Psoas muscle (tissue), 8 donors: ENCODE measurements around the gene RALY. TPM values are rescaled to one million over a fixed set of nuclear protein-coding genes. Genes with fewer than 3 reads are reported as not detected.

ENCODE experiments used
- ATAC-seq, 4 donors: fragments of 200-7000 bp; cut with Tn5 transposase; one replicate each; pipeline ENCODE4 v1.9.1; 2020; ENCODE audit warnings: moderate library complexity in 3 of 4, mild to moderate bottlenecking in 2 of 4
- DNase-seq, 2 donors: peaks; one replicate each; pipeline ENCODE4 v3.0.0-alpha.2; 2020
- H3K27ac ChIP-seq: fragments of 200-600 bp; one replicate; pipeline ENCODE4 v1.8.0; 2022
- H3K27me3 ChIP-seq, 3 donors: fragments of 200-600 bp in 1 of 3; one replicate each; pipeline versions ENCODE4 v1.6.1 to v1.8.0; 2013 to 2022; ENCODE audit warnings: low read length in 2 of 3, mild to moderate bottlenecking in 2 of 3, moderate library complexity in 1 of 3; ENCODE audit not compliant: insufficient read depth in 3 of 3
- H3K36me3 ChIP-seq, 2 donors: fragments of 200-600 bp in 1 of 2; one replicate each; pipeline versions ENCODE4 v1.6.1 to v1.8.0; 2013 to 2022; ENCODE audit warnings: low read depth in 1 of 2, mild to moderate bottlenecking in 1 of 2, moderate library complexity in 1 of 2; ENCODE audit not compliant: insufficient read depth in 1 of 2
- H3K4me1 ChIP-seq: fragments of 200-600 bp; one replicate; pipeline ENCODE4 v1.8.0; 2022
- H3K4me3 ChIP-seq: fragments of 200-600 bp; one replicate; pipeline ENCODE4 v1.8.0; 2022; ENCODE audit warnings: mild to moderate bottlenecking
- H3K9me3 ChIP-seq: fragments of 200-600 bp; one replicate; pipeline ENCODE4 v1.8.0; 2022
- WGBS, 3 donors: extraction: QIAGEN DNeasy Blood & Tissue Kit; methylation state at CpG; one replicate each; pipeline versions ENCODE4 v1.1.6 to v1.1.7; 2013; 5-methylcytosine and 5-hydroxymethylcytosine counted together
- intact Hi-C, 2 donors: fragments of 100-400 bp; cut with DNase I; formaldehyde crosslinking; loops; one replicate each; pipeline versions ENCODE4 v1.11.0 to v1.14.2; 2022
- polyA plus RNA-seq, 3 donors: library from polyadenylated mRNA; stranded (reverse); fragments of 200-250 nt; gene quantifications; one replicate each; pipeline ENCODE4 v1.2.3, GENCODE V29; 2013
- total RNA-seq, 4 donors: library from RNA; stranded (reverse); fragmentation: NEBNext Ultra II Directional in 2 of 4; extraction: Animal tissue kit (Norgen Biotek cat#: 25700) in 2 of 4; gene quantifications; one replicate each; pipeline versions ENCODE4 v1.2.1 to v1.2.4, GENCODE V29; 2021 to 2023
- TF ChIP-seq, protein P1 (sequence below): fragments of 200-600 bp; IDR thresholded peaks from one replicate; pipeline ENCODE4 v1.8.0; 2022; ENCODE audit warnings: antibody characterized with exemption
- donor health status: healthy with polysubstance abuse.
- donor health status: DM: no; HTN: no; CAD: no; lungs with moderate emphysema.
- donor health status: Bipolar disorder and iron deficiency.
- donor health status: healthy.
- donor health status: DM: yes; HTN: yes; CAD: no.
- donor health status: DM: no; HTN: no; CAD: no.
- donor health status: DM: no; HTN: no; CAD: no.
- donor health status: DM: yes; HTN: yes; CAD: no.

RALY gene
- total and polyA plus RNA-seq, 7 donors: 92.3 to 325 (median 120) TPM

DNA sequence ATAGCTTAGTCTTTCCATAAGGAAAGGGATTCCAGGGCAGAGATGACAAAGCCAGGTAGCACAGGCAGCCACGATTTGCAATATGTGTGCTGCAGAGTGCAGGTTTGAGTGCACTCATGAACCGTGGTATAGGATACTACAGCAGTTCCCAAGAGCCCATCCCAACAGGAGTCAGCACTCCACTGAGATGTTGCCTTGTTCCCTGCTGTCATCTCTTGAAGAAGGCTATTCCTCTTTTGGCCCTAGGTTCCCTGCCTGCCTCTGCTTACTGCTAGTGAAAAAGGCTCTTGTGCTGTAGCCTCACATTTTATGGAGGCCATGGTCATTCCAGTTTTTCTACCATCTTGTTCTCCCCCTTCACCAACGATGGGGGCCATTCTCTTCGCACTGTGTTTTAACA is 40.2 kb downstream of the RALY start:
- ATAC-seq (no peak), DNase-seq (no peak)
- Histone ChIP-seq H3K27me3 (no peaks in the 10 kb centered on the region), H3K9me3 (no peaks in the 10 kb centered on the region), H3K4me3 (no peak overlapping the region), H3K4me1 (peaks cover 37% of the 10 kb centered on the region), H3K27ac (no peak overlapping the region), H3K36me3 (peaks cover 2 to 28% of the 10 kb centered on the region in 2 donors)
- intact Hi-C loops: no loop called here
- TF ChIP-seq, protein P1, sequence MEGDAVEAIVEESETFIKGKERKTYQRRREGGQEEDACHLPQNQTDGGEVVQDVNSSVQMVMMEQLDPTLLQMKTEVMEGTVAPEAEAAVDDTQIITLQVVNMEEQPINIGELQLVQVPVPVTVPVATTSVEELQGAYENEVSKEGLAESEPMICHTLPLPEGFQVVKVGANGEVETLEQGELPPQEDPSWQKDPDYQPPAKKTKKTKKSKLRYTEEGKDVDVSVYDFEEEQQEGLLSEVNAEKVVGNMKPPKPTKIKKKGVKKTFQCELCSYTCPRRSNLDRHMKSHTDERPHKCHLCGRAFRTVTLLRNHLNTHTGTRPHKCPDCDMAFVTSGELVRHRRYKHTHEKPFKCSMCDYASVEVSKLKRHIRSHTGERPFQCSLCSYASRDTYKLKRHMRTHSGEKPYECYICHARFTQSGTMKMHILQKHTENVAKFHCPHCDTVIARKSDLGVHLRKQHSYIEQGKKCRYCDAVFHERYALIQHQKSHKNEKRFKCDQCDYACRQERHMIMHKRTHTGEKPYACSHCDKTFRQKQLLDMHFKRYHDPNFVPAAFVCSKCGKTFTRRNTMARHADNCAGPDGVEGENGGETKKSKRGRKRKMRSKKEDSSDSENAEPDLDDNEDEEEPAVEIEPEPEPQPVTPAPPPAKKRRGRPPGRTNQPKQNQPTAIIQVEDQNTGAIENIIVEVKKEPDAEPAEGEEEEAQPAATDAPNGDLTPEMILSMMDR: no peak
- 75 to 88% (median 80%) methylated on average over 4 of the region's 4 CpGs for WGBS, 3 donors

GRCh38 chr20:34037121-34037520 is 43.4 kb downstream of the RALY start:
- no peak overlapping the region for H3K4me3 ChIP-seq
- intact Hi-C loops: loop anchor here in 1 of 2 donors (5.0 kb wide), 1 partner anchor 40 kb away; no protein-coding TSS in a partner anchor
- 60 to 74% (median 61%) methylated on average over 4 of the region's 4 CpGs for WGBS, 3 donors
- peaks cover 63% of the 10 kb centered on the region for H3K4me1 ChIP-seq
- H3K27ac ChIP-seq: peak overlapping the region; percentile 44
- H3K36me3 ChIP-seq: peaks cover 2 to 19% of the 10 kb centered on the region in 2 donors
- no peaks in the 10 kb centered on the region for H3K9me3 ChIP-seq
- TF ChIP-seq, protein P1: no peak
- ATAC-seq (peak in 2 of 4 donors; percentile 42 to 51), DNase-seq (no peak)
- H3K27me3 ChIP-seq: no peaks in the 10 kb centered on the region

GRCh38 chr20:34037767-34038166 is 44.1 kb downstream of the RALY start:
- H3K36me3 ChIP-seq: peaks cover 2 to 13% of the 10 kb centered on the region in 2 donors
- no peaks in the 10 kb centered on the region for H3K9me3 ChIP-seq
- peaks cover 69% of the 10 kb centered on the region for H3K4me1 ChIP-seq
- intact Hi-C loops: loop anchor here in 1 of 2 donors (5.0 kb wide), 1 partner anchor 40 kb away; no protein-coding TSS in a partner anchor
- 14 to 30% (median 16%) methylated on average over 2 of the region's 2 CpGs for whole genome bisulfite sequencing, 3 donors
- H3K27ac ChIP-seq: peak overlapping the region; percentile 44
- peak in 1 of 2 donors; percentile 24 for DNase-seq
- peak in 1 of 4 donors; percentile 43 for ATAC-seq
- TF ChIP-seq, protein P1: no peak
- no peaks in the 10 kb centered on the region for H3K27me3 ChIP-seq
- no peak overlapping the region for H3K4me3 ChIP-seq

GRCh38 chr20:34040300-34040995 is 46.7 kb downstream of the RALY start:
- intact Hi-C loops: no loop called here
- ATAC-seq (peak; percentile 74 to 82 (median 80)), DNase-seq (peak in 1 of 2 donors; percentile 73)
- Histone ChIP-seq H3K27ac (peak overlapping the region; percentile 86), H3K4me3 (peak overlapping the region; percentile 13), H3K27me3 (no peaks in the 10 kb centered on the region), H3K36me3 (no peaks in the 10 kb centered on the region), H3K9me3 (no peaks in the 10 kb centered on the region), H3K4me1 (peaks cover 89% of the 10 kb centered on the region)
- TF ChIP-seq, protein P1: no peak
- WGBS, 3 donors: 22 to 42% (median 25%) methylated on average over 9 of the region's 9 CpGs
